Upper lobe of left lung (tissue), 4 donors: ENCODE data around the gene AFF3.

Experiments
- CTCF ChIP-seq, 6 experiments: fragments of 450-650 bp in 4 of 6; fragments of 200-600 bp in 2 of 6; sonication (generic) in 2 of 6; IDR thresholded peaks; one replicate each; pipeline ENCODE4 v1.5.1; 2016 to 2019; ENCODE audit warnings: antibody characterized with exemption in 6 of 6
- EP300 ChIP-seq, 4 donors: sonication (generic); formaldehyde crosslinking; IDR thresholded peaks; one replicate each; pipeline ENCODE4 v1.5.1; 2017; ENCODE audit warnings: antibody characterized with exemption in 4 of 4, control low read depth in 2 of 4
- POLR2A ChIP-seq, 4 donors: fragments of 450-650 bp; IDR thresholded peaks; one replicate each; pipeline ENCODE4 v1.5.1; 2016 to 2017; ENCODE audit warnings: antibody characterized with exemption in 4 of 4, mild to moderate bottlenecking in 2 of 4

DNA sequence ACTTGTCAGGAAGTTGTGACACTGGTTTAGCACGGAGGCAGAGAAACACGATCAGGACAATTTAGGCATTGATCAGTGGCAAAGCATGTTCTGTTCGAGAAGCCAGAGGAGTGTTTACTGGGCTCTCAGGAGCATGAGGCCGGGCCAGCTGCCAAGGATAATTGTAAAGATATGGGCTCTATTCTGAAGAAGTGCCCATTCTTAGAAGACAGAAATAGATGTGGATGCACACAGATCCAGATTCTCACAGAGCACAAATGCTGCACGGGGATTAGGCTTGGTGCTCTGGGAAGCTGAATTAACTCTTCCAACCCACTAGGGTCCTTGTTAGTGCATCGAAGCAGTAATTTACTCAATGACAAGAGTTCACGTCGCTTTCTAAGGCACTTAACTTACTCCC, 16.2 kb downstream of the AFF3 start:
- TF ChIP-seq CTCF (IDR thresholded peaks at IDR 0.05) (no peak), EP300 (IDR thresholded peaks at IDR 0.05) (no peak), POLR2A (IDR thresholded peaks at IDR 0.05) (no peak)
